OCI-LY1 (cell line): Measurements from ENCODE around the gene MARCHF7.

Source experiments
- CTCF ChIP-seq: fragments of 200-600 bp; sonication (generic), shearing (Covaris generic); IDR thresholded peaks from 2 replicates; pipeline ENCODE4 v1.5.1; 2017; ENCODE audit warnings: mild to moderate bottlenecking, antibody characterized with exemption, low read length, moderate library complexity, mixed read lengths
- EZH2 ChIP-seq: fragments of 200-600 bp; sonication (generic), shearing (Covaris generic); IDR thresholded peaks from 2 replicates; pipeline ENCODE4 v1.8.0; 2017; ENCODE audit warnings: borderline replicate concordance, mixed run types, mild to moderate bottlenecking, antibody characterized with exemption, low read length, moderate library complexity, mixed read lengths

GRCh38 chr2:159759577-159759976 lies 47.3 kb downstream of the MARCHF7 start:
- TF ChIP-seq CTCF (no peak), EZH2 (no peak)
